Stimulated activated CD8-positive, alpha-beta memory T cell treated with anti-CD3 and anti-CD28 coated beads, Interleukin-15, amount 100 ng/mL, for 24 hours (primary cell): Measurements from ENCODE around the gene DYNLRB1.
"Not testable (repeated sequence)": the region's sequence is repeated elsewhere in the genome, so short reads cannot be mapped to it uniquely, and the experiment has no call there.

ENCODE experiments used
- DNase-seq: peaks from one replicate; pipeline ENCODE4 v3.0.0-alpha.2; 2020; ENCODE audit warnings: low read depth

Gene DYNLRB1

GRCh38 chr20:34516247-34517113 is at the start of gene DYNLRB1:
Gene DYNLRB1, plus strand, starts transcription at chr20:34516422. Its CDS starts 37 bp downstream, at chr20:34516459.
- peak; percentile 87 for DNase-seq

DNA sequence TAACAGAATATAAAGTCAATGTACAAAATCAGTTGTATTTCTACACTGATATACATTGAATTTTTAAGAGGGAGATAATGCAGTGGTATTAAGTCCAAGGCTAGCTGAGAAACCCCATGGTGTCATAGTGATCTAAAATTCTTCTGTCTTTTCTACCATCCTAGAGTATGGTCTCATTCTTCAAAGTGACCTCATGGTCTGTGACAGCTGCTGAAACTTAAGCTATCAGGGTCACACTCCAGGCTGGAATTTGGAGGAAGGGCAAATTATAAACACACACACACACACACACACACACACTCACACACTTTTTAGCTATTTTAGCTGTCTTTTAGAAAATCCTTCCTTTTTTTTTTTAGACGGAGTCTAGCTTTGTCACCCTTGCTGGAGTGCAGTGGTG is 47.3 kb upstream of the DYNLRB1 start:
- DNase-seq = no peak

DNA sequence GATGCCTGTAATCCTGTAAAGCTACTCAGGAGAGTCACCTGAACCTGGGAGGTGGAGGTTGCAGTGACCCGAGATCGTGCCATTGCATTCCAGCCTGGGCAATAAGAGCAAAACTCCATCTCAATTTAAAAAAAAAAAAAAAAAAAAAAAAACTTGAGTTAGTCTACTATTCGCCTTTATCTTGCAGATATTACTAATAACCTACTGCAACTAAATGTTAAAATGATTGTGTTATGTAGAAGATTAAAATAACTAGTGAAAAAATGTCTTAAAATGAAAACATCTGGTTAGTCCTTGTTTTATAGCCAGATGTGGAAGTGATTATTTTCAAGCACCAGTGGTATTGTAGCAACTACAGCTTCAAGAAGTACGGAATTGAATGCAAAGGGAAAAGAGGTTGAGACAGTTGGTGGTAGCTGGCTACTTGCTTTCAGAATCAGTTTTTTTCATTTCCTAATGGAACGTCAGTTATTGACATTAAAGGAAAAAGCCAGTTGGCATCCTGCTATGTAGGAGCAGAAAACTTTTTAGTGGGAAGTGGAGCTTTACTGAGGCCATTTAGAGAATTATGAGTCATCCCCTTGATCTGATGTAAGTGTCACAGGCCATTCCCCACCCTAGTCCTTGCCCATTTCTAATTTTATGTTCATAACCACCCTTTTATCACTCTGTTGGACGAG is 43.8 kb upstream of the DYNLRB1 start:
- DNase-seq = no peak

DNA sequence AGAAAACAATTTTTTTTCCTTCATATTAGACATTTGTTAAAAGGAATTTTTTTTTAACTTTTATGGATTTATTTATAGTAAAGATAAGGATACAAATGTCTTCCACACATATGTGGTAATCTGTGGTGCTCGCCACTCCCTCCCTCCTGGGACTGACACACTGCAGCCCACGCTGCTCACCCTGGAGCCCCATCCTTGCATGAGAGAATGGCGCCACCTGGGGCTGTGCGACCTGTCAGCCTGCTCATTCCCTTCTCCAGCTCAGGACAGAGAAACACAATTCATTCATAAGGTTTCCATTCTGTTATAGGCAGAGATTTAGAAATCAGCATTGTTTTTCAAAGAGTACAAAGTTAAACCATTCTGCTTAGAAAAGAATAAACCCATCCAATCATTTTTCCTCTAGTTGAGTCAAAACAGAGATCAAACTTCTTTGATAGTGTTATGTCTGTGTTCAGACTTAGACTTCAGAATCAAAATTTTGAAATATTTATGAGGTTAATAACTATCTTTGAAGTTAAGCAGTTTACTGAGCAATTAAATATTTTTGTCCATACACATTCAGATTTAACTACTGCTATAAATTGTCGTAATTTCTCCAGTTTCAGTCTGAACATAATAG is 42.8 kb upstream of the DYNLRB1 start:
- no peak for DNase-seq

GRCh38 chr20:34475979-34476736 is 40.1 kb upstream of the DYNLRB1 start:
- no peak for DNase-seq

- DNase-seq = no peak
Observed at GRCh38 chr20:34479627-34480026, 36.6 kb upstream of the DYNLRB1 start.

- DNase-seq = not testable (repeated sequence)
Observed at GRCh38 chr20:34482154-34482553, 34.1 kb upstream of the DYNLRB1 start.

GRCh38 chr20:34483585-34484220 is 32.5 kb upstream of the DYNLRB1 start:
- DNase-seq = not testable (repeated sequence)

- DNase-seq = no peak
Observed at GRCh38 chr20:34485068-34485634, 31.1 kb upstream of the DYNLRB1 start.

- no peak for DNase-seq
Observed at GRCh38 chr20:34491226-34491931, 24.8 kb upstream of the DYNLRB1 start.

DNA sequence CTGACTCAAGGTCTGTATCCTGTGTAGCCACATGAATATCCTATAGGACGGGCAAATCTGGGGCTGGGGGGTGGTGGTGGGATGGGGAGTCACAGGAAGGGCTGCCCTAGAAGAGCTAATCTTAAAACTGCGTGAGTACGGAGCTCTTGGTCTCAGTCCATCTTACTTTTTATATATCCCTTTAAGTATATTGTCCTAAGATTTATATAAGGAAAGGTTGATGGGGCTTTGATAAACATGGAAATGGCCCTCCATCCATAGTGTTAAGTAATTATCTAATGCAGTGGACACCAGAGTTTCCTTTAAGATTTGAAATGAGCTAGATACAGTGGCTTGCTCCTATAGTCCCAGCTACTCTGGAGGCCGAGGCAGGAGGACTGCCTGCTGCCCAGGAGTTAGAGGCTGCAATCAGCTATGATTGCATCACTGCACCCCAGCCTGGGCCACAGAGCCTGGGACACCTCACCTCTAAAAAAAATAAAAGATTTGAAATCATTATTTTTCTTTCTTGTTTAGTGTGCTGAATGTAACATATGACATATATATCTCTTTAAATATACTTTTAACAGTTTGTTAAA is 24.2 kb upstream of the DYNLRB1 start:
- DNase-seq = no peak

DNA sequence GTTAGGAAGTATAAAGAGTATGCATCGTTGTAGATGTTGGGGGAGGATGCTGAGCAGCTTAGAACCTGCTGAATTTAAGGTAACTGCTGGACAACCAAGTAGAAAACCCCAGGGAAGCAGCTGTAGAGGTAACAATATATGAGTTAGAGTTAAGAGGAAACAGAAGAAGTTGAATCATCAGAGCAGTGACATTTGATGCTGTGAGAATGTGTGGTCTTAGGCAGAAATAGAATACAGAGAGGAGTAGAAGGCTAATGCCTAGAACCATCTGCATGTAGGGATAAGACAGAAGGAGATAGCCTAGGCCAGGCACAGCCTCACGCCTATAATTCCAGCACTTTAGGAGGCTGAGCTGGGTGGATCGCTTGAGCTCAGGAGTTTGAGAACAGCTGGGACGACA is 22.6 kb upstream of the DYNLRB1 start:
- DNase-seq = no peak

DNA sequence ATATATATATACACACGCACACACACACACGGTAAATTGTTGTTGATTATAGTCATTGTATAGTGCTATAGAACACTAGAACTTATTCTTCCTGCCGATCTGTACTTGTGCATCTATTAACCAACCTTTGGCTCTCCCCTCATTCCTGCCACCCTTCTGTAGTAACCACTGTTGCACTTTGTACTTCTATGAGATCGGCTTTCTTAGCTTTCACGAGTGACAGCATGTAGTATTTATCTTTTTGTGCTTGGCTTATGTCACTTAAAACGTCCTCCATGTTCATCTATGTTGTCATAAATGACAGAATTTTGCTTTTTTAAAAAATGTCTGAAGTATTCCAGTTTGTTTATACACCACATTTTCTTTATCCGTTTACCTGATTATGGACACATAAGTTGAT is 20.9 kb upstream of the DYNLRB1 start:
- no peak for DNase-seq

GRCh38 chr20:34495916-34496315 is 20.3 kb upstream of the DYNLRB1 start:
- no peak for DNase-seq

- not testable (repeated sequence) for DNase-seq
Observed at GRCh38 chr20:34497596-34497995, 18.6 kb upstream of the DYNLRB1 start.

DNA sequence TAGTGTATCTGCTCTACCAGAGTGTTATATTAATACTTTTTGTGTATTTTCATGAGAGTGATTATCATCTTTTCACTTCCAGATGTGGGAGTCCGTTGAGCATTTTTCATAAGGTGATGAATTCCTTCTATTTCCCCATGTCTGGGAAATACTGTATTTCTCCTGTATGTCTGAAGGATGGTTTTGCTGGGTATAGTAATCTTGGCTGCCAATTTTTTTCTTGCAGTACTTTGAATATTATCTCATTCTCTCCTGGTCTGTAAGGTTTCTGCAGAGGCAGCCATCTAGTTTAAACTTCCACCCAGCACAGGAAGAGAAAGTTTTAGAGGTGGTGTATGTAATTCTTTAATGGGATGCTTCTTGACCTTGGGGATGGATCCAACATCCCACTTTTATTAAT is 15.4 kb upstream of the DYNLRB1 start:
- DNase-seq = no peak

DNA sequence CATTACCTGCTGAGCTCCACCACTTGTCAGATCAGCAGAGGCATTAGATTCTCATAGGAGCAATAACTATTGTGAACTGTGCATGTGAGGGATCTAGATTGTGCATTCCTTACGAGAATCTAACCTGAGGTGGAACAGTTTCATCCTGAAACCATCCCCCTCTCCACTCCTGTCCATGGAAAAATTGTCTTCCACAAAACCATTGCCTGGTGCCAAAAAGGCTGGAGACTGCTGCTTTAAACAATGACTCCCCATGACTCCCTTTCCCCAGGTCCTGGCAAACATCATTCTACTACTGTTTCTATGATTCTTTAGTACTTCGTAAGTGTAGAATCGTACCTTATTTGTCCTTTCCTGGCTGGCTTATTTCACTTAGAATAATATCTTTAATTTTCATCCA is 9.7 kb upstream of the DYNLRB1 start:
- DNase-seq = no peak

- DNase-seq = no peak
Observed at GRCh38 chr20:34507702-34508413, 8.4 kb upstream of the DYNLRB1 start.

GRCh38 chr20:34510575-34510974 is 5.6 kb upstream of the DYNLRB1 start:
- DNase-seq = no peak

DNA sequence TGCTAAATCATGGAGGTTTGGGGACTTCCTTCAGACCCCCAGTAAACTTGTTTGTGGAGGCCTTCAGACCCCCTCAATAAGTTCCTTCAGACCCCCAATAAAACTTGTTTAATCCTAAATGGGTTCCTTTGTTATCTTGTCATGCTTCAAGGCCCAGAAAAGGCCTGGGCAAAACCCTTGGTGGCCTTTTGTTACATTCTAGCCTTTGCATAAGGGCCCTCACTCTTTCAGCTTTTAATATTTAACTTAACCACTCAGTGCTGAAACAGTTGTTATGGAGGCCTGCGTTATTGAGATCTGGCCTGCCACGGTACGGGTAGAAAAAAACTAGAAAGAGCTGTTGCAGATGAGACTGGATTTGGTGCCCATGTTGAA is 4.3 kb upstream of the DYNLRB1 start:
- no peak for DNase-seq
